ENCODE measurements around the gene MGAT4A.
A peak's percentile ranks its signal among the peaks of the same experiment; 100 is the strongest.

Gene MGAT4A

GRCh38 chr2:98589489-98589888 is 141.4 kb downstream of the MGAT4A start:
- Mint-ChIP-seq H3K27me3 (no peaks in the 10 kb centered on the region), H3K4me1 (peaks cover 11% of the 10 kb centered on the region), H3K36me3 (ENCODE audit: insufficient read depth) (peaks cover 41% of the 10 kb centered on the region), H3K4me3 (no peak overlapping the region), H3K27ac (ENCODE audit: low read depth) (peak overlapping the region; percentile 46), H3K9me3 (peaks cover 4% of the 10 kb centered on the region)
- no peak for ATAC-seq (replicated peaks; ENCODE audit: extremely low read depth, poor library complexity, severe bottlenecking)
- no peak for DNase-seq (ENCODE audit: low spot score in 2 of 2)

- H3K36me3 Mint-ChIP-seq (ENCODE audit: insufficient read depth): peaks cover 40% of the 10 kb centered on the region
- H3K9me3 Mint-ChIP-seq: peaks cover 3% of the 10 kb centered on the region
- ATAC-seq (replicated peaks; ENCODE audit: extremely low read depth, poor library complexity, severe bottlenecking) (no peak), DNase-seq (ENCODE audit: low spot score in 2 of 2) (no peak)
- no peak overlapping the region for H3K4me3 Mint-ChIP-seq
- peak overlapping the region; percentile 46 for H3K27ac Mint-ChIP-seq (ENCODE audit: low read depth)
- peaks cover 10% of the 10 kb centered on the region for H3K4me1 Mint-ChIP-seq
- no peaks in the 10 kb centered on the region for H3K27me3 Mint-ChIP-seq
These were observed 142.0 kb downstream of the MGAT4A start for GRCh38 chr2:98588880-98589431.

GRCh38 chr2:98586551-98587140 is 144.3 kb downstream of the MGAT4A start:
- DNase-seq (ENCODE audit: low spot score in 2 of 2): no peak
- Mint-ChIP-seq H3K4me1 (no peaks in the 10 kb centered on the region), H3K27me3 (no peaks in the 10 kb centered on the region), H3K4me3 (no peak overlapping the region), H3K36me3 (ENCODE audit: insufficient read depth) (peaks cover 43% of the 10 kb centered on the region), H3K27ac (ENCODE audit: low read depth) (peak overlapping the region; percentile 44), H3K9me3 (no peaks in the 10 kb centered on the region)
- no peak for ATAC-seq (replicated peaks; ENCODE audit: extremely low read depth, poor library complexity, severe bottlenecking)

GRCh38 chr2:98585386-98585785 is 145.5 kb downstream of the MGAT4A start:
- DNase-seq (ENCODE audit: low spot score in 2 of 2) (no peak), ATAC-seq (replicated peaks; ENCODE audit: extremely low read depth, poor library complexity, severe bottlenecking) (no peak)
- Mint-ChIP-seq H3K27me3 (no peaks in the 10 kb centered on the region), H3K27ac (ENCODE audit: low read depth) (no peak overlapping the region), H3K4me3 (no peak overlapping the region), H3K36me3 (ENCODE audit: insufficient read depth) (peaks cover 49% of the 10 kb centered on the region), H3K9me3 (no peaks in the 10 kb centered on the region), H3K4me1 (no peaks in the 10 kb centered on the region)

DNA sequence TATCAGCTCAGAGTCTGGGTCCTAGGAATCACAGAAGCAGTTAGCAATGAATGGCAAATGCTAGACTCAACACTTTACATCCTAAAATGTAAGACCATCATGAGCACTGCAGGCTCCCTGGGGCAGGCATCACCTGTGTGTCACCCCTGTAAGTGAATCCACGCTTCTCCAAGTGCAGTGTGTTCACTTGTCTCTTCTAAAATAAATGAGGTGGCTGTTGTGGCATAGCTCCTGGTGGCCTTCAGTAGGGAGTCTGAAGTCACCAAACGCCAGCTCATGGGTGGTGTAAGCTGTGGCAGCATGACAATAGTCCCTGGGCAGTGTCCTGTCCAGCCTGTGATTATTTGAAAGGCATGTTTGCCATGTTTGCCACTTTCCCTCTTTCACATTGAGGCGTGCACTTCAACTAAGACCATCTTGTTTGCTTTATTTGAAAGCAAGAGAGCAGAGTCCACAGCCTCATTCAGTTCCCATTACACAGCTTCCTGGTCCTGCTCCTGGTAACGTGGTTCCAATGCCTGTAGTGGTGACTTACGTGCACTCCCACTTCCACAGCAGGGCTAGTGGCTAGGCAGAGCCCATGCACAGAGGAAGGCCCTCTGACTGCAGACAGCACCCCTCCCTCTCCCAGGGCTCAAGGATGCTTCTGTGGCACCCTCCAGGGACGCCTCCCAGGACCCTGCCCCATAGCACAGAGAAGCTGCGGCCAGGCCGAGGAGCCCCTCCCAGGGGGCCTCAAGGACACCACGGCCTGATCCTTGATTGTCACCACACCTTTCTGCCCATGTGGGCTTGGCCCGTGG is 146.9 kb downstream of the MGAT4A start:
- DNase-seq (ENCODE audit: low spot score in 2 of 2) (no peak), ATAC-seq (replicated peaks; ENCODE audit: extremely low read depth, poor library complexity, severe bottlenecking) (no peak)
- H3K27ac Mint-ChIP-seq (ENCODE audit: low read depth): no peak overlapping the region
- peaks cover 49% of the 10 kb centered on the region for H3K36me3 Mint-ChIP-seq (ENCODE audit: insufficient read depth)
- H3K27me3 Mint-ChIP-seq: no peaks in the 10 kb centered on the region
- no peaks in the 10 kb centered on the region for H3K9me3 Mint-ChIP-seq
- no peaks in the 10 kb centered on the region for H3K4me1 Mint-ChIP-seq
- no peak overlapping the region for H3K4me3 Mint-ChIP-seq

DNA sequence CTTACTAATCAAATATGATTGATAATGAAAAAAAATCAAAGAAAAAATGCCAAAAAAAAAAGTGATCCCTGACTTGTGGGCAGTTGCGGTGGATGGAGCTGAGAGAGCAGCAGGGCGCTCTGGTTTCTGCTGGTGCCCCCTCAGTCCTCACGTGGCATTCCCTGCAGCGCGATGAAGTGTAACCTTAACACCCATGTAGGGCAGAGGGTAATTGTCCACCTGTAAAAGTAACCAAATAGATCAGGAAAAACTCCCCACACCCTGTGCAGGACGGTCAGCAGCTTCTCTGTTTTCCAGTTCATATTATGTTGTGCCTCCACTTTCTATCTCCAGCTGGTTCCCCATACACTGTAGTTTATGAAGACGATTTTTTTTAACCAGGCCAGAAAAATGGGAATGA is 147.7 kb downstream of the MGAT4A start:
- Mint-ChIP-seq H3K4me1 (no peaks in the 10 kb centered on the region), H3K36me3 (ENCODE audit: insufficient read depth) (peaks cover 52% of the 10 kb centered on the region), H3K27ac (ENCODE audit: low read depth) (no peak overlapping the region), H3K9me3 (no peaks in the 10 kb centered on the region), H3K27me3 (no peaks in the 10 kb centered on the region), H3K4me3 (no peak overlapping the region)
- no peak for DNase-seq (ENCODE audit: low spot score in 2 of 2)
- ATAC-seq (replicated peaks; ENCODE audit: extremely low read depth, poor library complexity, severe bottlenecking): no peak

DNA sequence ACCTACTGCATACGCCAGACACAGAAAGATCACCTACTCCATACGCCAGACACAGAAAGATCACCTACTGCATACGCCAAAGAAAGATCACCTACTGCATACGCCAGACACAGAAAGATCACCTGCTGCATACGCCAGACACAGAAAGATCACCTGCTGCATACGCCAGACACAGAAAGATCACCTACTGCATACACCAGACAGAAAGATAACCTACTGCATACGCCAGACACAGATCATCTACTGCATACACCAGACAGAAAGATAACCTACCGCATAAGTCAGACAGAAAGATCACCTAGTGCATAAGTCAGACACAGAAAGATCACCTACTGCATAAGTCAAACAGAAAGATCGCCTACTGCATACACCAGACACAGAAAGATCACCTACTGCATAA is 148.4 kb downstream of the MGAT4A start:
- Mint-ChIP-seq H3K4me1 (no peaks in the 10 kb centered on the region), H3K36me3 (ENCODE audit: insufficient read depth) (peaks cover 58% of the 10 kb centered on the region), H3K27me3 (no peaks in the 10 kb centered on the region), H3K27ac (ENCODE audit: low read depth) (no peak overlapping the region), H3K4me3 (no peak overlapping the region), H3K9me3 (no peaks in the 10 kb centered on the region)
- ATAC-seq (replicated peaks; ENCODE audit: extremely low read depth, poor library complexity, severe bottlenecking) (no peak), DNase-seq (ENCODE audit: low spot score in 2 of 2) (no peak)

DNA sequence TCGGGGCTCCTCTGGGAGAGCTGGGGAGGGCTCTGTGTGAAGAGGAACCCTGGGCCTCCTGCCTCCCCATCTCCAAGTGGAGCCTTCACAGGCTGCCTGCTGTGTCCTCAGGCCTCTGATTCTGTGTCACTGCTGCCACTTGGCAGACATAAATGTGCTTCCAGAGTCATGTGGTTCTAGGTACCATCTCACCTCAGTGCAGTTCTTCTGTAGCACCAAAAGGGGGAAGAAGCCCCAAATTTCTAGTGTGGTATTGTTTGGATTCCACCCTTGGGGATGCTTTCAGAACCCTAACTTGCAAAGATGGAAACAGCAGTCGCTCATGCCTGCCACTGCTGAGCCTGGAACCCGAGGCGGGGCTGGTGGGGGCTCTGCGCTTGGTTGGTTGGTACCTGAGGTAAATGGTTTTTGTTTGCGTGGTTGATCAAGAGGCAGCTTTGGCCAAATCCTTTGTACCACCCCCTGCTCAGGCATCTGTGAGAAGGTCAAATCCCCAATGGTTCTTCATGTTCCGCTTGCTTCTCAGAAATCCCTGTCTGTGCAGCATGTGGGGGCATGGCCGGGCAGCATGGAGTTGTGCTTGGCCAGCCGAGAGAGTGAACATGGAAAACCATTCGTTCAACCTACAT is 150.2 kb downstream of the MGAT4A start:
- H3K9me3 Mint-ChIP-seq: no peaks in the 10 kb centered on the region
- no peak for ATAC-seq (replicated peaks; ENCODE audit: extremely low read depth, poor library complexity, severe bottlenecking)
- DNase-seq (ENCODE audit: low spot score in 2 of 2): no peak
- peaks cover 51% of the 10 kb centered on the region for H3K36me3 Mint-ChIP-seq (ENCODE audit: insufficient read depth)
- no peak overlapping the region for H3K4me3 Mint-ChIP-seq
- no peaks in the 10 kb centered on the region for H3K4me1 Mint-ChIP-seq
- H3K27me3 Mint-ChIP-seq: no peaks in the 10 kb centered on the region
- peak overlapping the region; percentile 39 for H3K27ac Mint-ChIP-seq (ENCODE audit: low read depth)

DNA sequence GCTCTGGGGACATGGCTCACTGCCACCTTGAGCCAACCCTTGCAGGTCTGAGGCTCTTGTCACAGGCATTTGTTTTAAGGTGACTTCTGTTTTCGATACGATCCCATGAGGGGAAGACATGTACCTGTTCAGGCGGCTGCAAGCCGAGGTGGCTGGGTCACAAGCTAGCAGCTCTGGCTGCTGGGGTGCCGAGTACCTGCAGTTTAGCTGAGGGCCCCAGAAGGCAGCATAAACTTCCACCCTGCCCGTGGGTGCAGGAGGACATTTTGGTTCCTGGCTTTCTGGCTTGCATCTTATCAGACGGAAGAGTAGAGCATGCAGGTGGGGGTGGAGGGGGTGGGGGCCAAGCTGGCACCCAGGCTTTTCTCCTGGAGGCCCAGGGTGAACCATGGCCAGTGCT is 151.0 kb downstream of the MGAT4A start:
- H3K27ac Mint-ChIP-seq (ENCODE audit: low read depth): no peak overlapping the region
- H3K9me3 Mint-ChIP-seq: no peaks in the 10 kb centered on the region
- H3K27me3 Mint-ChIP-seq: no peaks in the 10 kb centered on the region
- peaks cover 51% of the 10 kb centered on the region for H3K36me3 Mint-ChIP-seq (ENCODE audit: insufficient read depth)
- no peaks in the 10 kb centered on the region for H3K4me1 Mint-ChIP-seq
- ATAC-seq (replicated peaks; ENCODE audit: extremely low read depth, poor library complexity, severe bottlenecking) (no peak), DNase-seq (ENCODE audit: low spot score in 2 of 2) (no peak)
- H3K4me3 Mint-ChIP-seq: no peak overlapping the region

GRCh38 chr2:98578231-98578630 is 152.7 kb downstream of the MGAT4A start:
- no peak overlapping the region for H3K27ac Mint-ChIP-seq (ENCODE audit: low read depth)
- DNase-seq (ENCODE audit: low spot score in 2 of 2): no peak
- no peaks in the 10 kb centered on the region for H3K27me3 Mint-ChIP-seq
- peak overlapping the region; percentile 31 for H3K4me3 Mint-ChIP-seq
- no peaks in the 10 kb centered on the region for H3K9me3 Mint-ChIP-seq
- H3K36me3 Mint-ChIP-seq (ENCODE audit: insufficient read depth): peaks cover 48% of the 10 kb centered on the region
- H3K4me1 Mint-ChIP-seq: no peaks in the 10 kb centered on the region
- ATAC-seq (replicated peaks; ENCODE audit: extremely low read depth, poor library complexity, severe bottlenecking): no peak

- H3K27ac Mint-ChIP-seq (ENCODE audit: low read depth): no peak overlapping the region
- H3K27me3 Mint-ChIP-seq: no peaks in the 10 kb centered on the region
- DNase-seq (ENCODE audit: low spot score in 2 of 2) (no peak), ATAC-seq (replicated peaks; ENCODE audit: extremely low read depth, poor library complexity, severe bottlenecking) (no peak)
- no peaks in the 10 kb centered on the region for H3K4me1 Mint-ChIP-seq
- H3K36me3 Mint-ChIP-seq (ENCODE audit: insufficient read depth): peaks cover 46% of the 10 kb centered on the region
- H3K9me3 Mint-ChIP-seq: no peaks in the 10 kb centered on the region
- no peak overlapping the region for H3K4me3 Mint-ChIP-seq
These were observed 153.6 kb downstream of the MGAT4A start for GRCh38 chr2:98577313-98577712.

- H3K27ac Mint-ChIP-seq (ENCODE audit: low read depth): peak overlapping the region; percentile 57
- no peaks in the 10 kb centered on the region for H3K9me3 Mint-ChIP-seq
- no peak overlapping the region for H3K4me3 Mint-ChIP-seq
- DNase-seq (ENCODE audit: low spot score in 2 of 2): no peak
- no peak for ATAC-seq (replicated peaks; ENCODE audit: extremely low read depth, poor library complexity, severe bottlenecking)
- H3K4me1 Mint-ChIP-seq: no peaks in the 10 kb centered on the region
- peaks cover 46% of the 10 kb centered on the region for H3K36me3 Mint-ChIP-seq (ENCODE audit: insufficient read depth)
- no peaks in the 10 kb centered on the region for H3K27me3 Mint-ChIP-seq
These were observed 154.1 kb downstream of the MGAT4A start for GRCh38 chr2:98576666-98577312.

Measured in central memory CD8-positive, alpha-beta T cell (primary cell).